Prostate gland (tissue), 2 donors: ENCODE measurements around the gene CPED1.
"Not testable (repeated sequence)": the region's sequence is repeated elsewhere in the genome, so short reads cannot be mapped to it uniquely, and the experiment has no call there.

Experiments used
- CTCF ChIP-seq, 4 experiments: fragments of 200-600 bp in 2 of 4; fragments of 450-650 bp in 2 of 4; sonication (generic) in 2 of 4; IDR thresholded peaks; 1 replicate in 3 of 4; 2 replicates in 1 of 4; pipeline ENCODE4 v1.5.1; 2016 to 2019; ENCODE audit warnings: antibody characterized with exemption in 4 of 4, mild to moderate bottlenecking in 2 of 4, moderate library complexity in 2 of 4
- POLR2A ChIP-seq: fragments of 450-650 bp; IDR thresholded peaks from one replicate; pipeline ENCODE4 v1.6.1; 2016; ENCODE audit warnings: antibody characterized with exemption, mild to moderate bottlenecking
- POLR2AphosphoS5 ChIP-seq: sonication (generic); formaldehyde crosslinking; IDR thresholded peaks from one replicate; pipeline ENCODE4 v1.6.1; 2017; ENCODE audit warnings: antibody characterized with exemption

- TF ChIP-seq CTCF (IDR thresholded peaks at IDR 0.05); POLR2AphosphoS5; POLR2A: not testable (repeated sequence)
Observed at GRCh38 chr7:121125454-121125853, 136.9 kb downstream of the CPED1 start.
